Measurements from ENCODE around the gene SPOCK2. TPM values are rescaled to one million over a fixed set of nuclear protein-coding genes. Genes with fewer than 3 reads are reported as not detected.

The SPOCK2 gene
- total and polyA plus RNA-seq, 2 of the 13 experiments (the other 11 are each of a cell fraction or from before 2014, with no cell fraction given): 8.6 to 30.6 TPM

DNA sequence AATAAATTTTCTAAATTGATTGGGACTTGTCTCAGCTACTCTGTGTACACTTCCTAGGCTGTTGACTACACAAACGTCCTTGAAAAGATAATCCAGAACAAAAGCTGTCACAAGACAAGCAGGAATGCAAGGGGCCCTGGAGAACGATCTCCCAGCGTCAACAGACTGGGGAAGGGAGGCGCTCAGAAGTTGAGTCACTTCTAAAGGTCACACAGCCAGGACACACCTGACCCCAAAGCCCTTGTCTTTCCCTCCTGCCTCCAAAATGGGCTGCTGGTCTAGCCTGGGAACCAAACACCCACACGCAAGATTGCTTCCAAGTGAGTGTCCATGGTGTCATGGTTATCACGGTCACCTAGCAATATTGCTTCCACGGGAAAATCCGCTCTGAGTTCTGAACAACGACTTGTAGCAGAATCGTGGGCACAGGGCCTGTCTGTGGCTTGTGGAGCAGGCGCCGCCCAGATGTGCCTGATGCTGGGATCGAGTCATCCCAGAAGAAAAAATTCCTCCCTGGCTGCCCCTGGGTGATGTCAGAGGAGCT lies 49.8 kb downstream of the SPOCK2 start (continued):
- peak; percentile 55; the same call in 1 of the 2 replicates for TF ChIP-seq ZNF772 (CRISPR knock-in tag; IDR thresholded peaks at IDR 0.05)
- TF ChIP-seq, protein P1, sequence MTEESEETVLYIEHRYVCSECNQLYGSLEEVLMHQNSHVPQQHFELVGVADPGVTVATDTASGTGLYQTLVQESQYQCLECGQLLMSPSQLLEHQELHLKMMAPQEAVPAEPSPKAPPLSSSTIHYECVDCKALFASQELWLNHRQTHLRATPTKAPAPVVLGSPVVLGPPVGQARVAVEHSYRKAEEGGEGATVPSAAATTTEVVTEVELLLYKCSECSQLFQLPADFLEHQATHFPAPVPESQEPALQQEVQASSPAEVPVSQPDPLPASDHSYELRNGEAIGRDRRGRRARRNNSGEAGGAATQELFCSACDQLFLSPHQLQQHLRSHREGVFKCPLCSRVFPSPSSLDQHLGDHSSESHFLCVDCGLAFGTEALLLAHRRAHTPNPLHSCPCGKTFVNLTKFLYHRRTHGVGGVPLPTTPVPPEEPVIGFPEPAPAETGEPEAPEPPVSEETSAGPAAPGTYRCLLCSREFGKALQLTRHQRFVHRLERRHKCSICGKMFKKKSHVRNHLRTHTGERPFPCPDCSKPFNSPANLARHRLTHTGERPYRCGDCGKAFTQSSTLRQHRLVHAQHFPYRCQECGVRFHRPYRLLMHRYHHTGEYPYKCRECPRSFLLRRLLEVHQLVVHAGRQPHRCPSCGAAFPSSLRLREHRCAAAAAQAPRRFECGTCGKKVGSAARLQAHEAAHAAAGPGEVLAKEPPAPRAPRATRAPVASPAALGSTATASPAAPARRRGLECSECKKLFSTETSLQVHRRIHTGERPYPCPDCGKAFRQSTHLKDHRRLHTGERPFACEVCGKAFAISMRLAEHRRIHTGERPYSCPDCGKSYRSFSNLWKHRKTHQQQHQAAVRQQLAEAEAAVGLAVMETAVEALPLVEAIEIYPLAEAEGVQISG (CRISPR knock-in tag; IDR thresholded peaks at IDR 0.05): 0 out of 2 replicates have a peak, but pooled peaks have one; percentile 43
- peak; percentile 93 for TF ChIP-seq HDAC2 (CRISPR knock-in tag; IDR thresholded peaks at IDR 0.05)
- peak; percentile 58 for TF ChIP-seq KDM6A (CRISPR knock-in tag; IDR thresholded peaks at IDR 0.05; ENCODE audit: low read depth)
- TF ChIP-seq PITX1 (CRISPR knock-in tag; IDR thresholded peaks at IDR 0.05): peak; percentile 92
- TF ChIP-seq, protein P2, sequence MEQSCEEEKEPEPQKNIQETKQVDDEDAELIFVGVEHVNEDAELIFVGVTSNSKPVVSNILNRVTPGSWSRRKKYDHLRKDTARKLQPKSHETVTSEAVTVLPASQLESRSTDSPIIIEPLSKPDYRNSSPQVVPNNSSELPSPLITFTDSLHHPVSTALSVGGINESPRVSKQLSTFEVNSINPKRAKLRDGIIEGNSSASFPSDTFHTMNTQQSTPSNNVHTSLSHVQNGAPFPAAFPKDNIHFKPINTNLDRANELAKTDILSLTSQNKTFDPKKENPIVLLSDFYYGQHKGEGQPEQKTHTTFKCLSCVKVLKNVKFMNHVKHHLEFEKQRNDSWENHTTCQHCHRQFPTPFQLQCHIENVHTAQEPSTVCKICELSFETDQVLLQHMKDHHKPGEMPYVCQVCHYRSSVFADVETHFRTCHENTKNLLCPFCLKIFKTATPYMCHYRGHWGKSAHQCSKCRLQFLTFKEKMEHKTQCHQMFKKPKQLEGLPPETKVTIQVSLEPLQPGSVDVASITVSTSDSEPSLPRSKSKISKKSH (CRISPR knock-in tag; IDR thresholded peaks at IDR 0.05; ENCODE audit: borderline replicate concordance): no peak
- TF ChIP-seq ZNF253 (CRISPR knock-in tag; IDR thresholded peaks at IDR 0.05; ENCODE audit: borderline replicate concordance): no peak
- no peak for TF ChIP-seq AGO1 (IDR thresholded peaks at IDR 0.05; ENCODE audit: low read depth, low read length, poor library complexity, severe bottlenecking)
- TF ChIP-seq ZFYVE20 (CRISPR knock-in tag; IDR thresholded peaks at IDR 0.05; ENCODE audit: borderline replicate concordance, low read depth): no peak
- TF ChIP-seq TMF1 (CRISPR knock-in tag; IDR thresholded peaks at IDR 0.05; ENCODE audit: low read depth): no peak
- no peak for TF ChIP-seq KLF13 (CRISPR knock-in tag; IDR thresholded peaks at IDR 0.05)
- no peak for TF ChIP-seq ZKSCAN1 (IDR thresholded peaks at IDR 0.05; ENCODE audit: low read length)
- TF ChIP-seq ZNF563 (CRISPR knock-in tag; IDR thresholded peaks at IDR 0.05): no peak
- TF ChIP-seq ZFP36 (IDR thresholded peaks at IDR 0.05; ENCODE audit: borderline replicate concordance, low read depth, low read length, partially characterized antibody): no peak
- TF ChIP-seq, protein P3, sequence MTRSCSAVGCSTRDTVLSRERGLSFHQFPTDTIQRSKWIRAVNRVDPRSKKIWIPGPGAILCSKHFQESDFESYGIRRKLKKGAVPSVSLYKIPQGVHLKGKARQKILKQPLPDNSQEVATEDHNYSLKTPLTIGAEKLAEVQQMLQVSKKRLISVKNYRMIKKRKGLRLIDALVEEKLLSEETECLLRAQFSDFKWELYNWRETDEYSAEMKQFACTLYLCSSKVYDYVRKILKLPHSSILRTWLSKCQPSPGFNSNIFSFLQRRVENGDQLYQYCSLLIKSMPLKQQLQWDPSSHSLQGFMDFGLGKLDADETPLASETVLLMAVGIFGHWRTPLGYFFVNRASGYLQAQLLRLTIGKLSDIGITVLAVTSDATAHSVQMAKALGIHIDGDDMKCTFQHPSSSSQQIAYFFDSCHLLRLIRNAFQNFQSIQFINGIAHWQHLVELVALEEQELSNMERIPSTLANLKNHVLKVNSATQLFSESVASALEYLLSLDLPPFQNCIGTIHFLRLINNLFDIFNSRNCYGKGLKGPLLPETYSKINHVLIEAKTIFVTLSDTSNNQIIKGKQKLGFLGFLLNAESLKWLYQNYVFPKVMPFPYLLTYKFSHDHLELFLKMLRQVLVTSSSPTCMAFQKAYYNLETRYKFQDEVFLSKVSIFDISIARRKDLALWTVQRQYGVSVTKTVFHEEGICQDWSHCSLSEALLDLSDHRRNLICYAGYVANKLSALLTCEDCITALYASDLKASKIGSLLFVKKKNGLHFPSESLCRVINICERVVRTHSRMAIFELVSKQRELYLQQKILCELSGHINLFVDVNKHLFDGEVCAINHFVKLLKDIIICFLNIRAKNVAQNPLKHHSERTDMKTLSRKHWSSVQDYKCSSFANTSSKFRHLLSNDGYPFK (CRISPR knock-in tag; IDR thresholded peaks at IDR 0.05; ENCODE audit: borderline replicate concordance): no peak
- no peak for TF ChIP-seq REL (CRISPR knock-in tag; conservative IDR thresholded peaks at IDR 0.05)
- TF ChIP-seq ZNF446 (CRISPR knock-in tag; IDR thresholded peaks at IDR 0.05): no peak
- TF ChIP-seq, protein P4, sequence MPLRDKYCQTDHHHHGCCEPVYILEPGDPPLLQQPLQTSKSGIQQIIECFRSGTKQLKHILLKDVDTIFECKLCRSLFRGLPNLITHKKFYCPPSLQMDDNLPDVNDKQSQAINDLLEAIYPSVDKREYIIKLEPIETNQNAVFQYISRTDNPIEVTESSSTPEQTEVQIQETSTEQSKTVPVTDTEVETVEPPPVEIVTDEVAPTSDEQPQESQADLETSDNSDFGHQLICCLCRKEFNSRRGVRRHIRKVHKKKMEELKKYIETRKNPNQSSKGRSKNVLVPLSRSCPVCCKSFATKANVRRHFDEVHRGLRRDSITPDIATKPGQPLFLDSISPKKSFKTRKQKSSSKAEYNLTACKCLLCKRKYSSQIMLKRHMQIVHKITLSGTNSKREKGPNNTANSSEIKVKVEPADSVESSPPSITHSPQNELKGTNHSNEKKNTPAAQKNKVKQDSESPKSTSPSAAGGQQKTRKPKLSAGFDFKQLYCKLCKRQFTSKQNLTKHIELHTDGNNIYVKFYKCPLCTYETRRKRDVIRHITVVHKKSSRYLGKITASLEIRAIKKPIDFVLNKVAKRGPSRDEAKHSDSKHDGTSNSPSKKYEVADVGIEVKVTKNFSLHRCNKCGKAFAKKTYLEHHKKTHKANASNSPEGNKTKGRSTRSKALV (CRISPR knock-in tag; IDR thresholded peaks at IDR 0.05): no peak
- TF ChIP-seq, protein P5, sequence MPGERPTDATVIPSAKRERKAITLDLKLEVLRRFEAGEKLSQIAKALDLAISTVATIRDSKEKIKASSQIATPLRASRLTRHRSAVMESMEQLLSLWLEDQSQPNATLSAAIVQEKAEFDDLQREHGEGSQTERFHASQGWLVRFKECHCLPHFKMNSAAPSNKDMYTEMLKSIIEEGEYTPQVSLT (CRISPR knock-in tag; IDR thresholded peaks at IDR 0.05; ENCODE audit: borderline replicate concordance, low read depth): no peak

Measured in HepG2 (cell line).